SK-N-SH (cell line): Measurements from ENCODE around the gene LENEP. TPM values are rescaled to one million over a fixed set of nuclear protein-coding genes. Genes with fewer than 3 reads are reported as not detected.

ENCODE experiments used
- CTCF ChIA-PET: fragments of 300-600, 350-600 bp; formaldehyde crosslinking; extraction: SDS; loops from one replicate; lab custom pipeline; 2021; lab: Yijun Ruan, JAX
- POLR2A ChIA-PET: fragments of 350-600 bp; sonication (Branson Sonifier 250); formaldehyde crosslinking; extraction: SDS; loops from one replicate; lab custom pipeline; 2020; ENCODE audit warnings: antibody characterized with exemption, inconsistent platforms; lab: Yijun Ruan, JAX
- DNase-seq: peaks from one replicate; pipeline ENCODE4 v3.0.0; 2012
- H2AFZ ChIP-seq: fragments of 200-600 bp; sonication (generic); 2 replicates; pipeline ENCODE4 v1.8.1; 2016; ENCODE audit warnings: antibody characterized with exemption, mild to moderate bottlenecking, low read depth
- H3F3A ChIP-seq: fragments of 200-600 bp; sonication (generic); replicated peaks from 2 replicates; pipeline ENCODE3; 2016; ENCODE audit warnings: antibody characterized with exemption, mild to moderate bottlenecking; ENCODE audit not compliant: insufficient read depth
- H3K27ac ChIP-seq, 2 experiments: fragments of 200-500 bp in 1 of 2; fragments of 200-600 bp in 1 of 2; sonication (Bioruptor generic) in 1 of 2; sonication (generic), shearing (Covaris generic) in 1 of 2; 2 replicates each; pipeline versions ENCODE4 v1.5.1 to v1.6.1; 2014 to 2016; ENCODE audit warnings: low read depth in 2 of 2, inconsistent platforms in 1 of 2, low read length in 1 of 2, mild to moderate bottlenecking in 1 of 2, mixed read lengths in 1 of 2
- H3K27me3 ChIP-seq: fragments of 200-600 bp; sonication (generic), shearing (Covaris generic); 2 replicates; pipeline ENCODE4 v1.6.1; 2016; ENCODE audit warnings: mixed run types; ENCODE audit not compliant: insufficient read depth
- H3K36me3 ChIP-seq, 2 experiments: fragments of 200-500 bp in 1 of 2; fragments of 200-600 bp in 1 of 2; sonication (Bioruptor generic) in 1 of 2; sonication (generic) in 1 of 2; replicated peaks in 1 of 2; 2 replicates each; pipeline versions ENCODE3 to v1.5.1; 2014 to 2016; ENCODE audit warnings: low read length in 1 of 2, mild to moderate bottlenecking in 1 of 2; ENCODE audit not compliant: insufficient read depth in 2 of 2, control insufficient read depth in 1 of 2
- H3K4me1 ChIP-seq, 2 experiments: fragments of 200-500 bp in 1 of 2; fragments of 200-600 bp in 1 of 2; sonication (Bioruptor generic) in 1 of 2; sonication (generic), shearing (Covaris generic) in 1 of 2; 2 replicates each; pipeline versions ENCODE4 v1.5.1 to v1.6.1; 2014 to 2016; ENCODE audit warnings: low read depth in 1 of 2, low read length in 1 of 2, mixed run types in 1 of 2; ENCODE audit not compliant: insufficient read depth in 2 of 2, control insufficient read depth in 1 of 2
- H3K4me2 ChIP-seq: fragments of 200-600 bp; sonication (generic), shearing (Covaris generic); 2 replicates; pipeline ENCODE4 v1.6.1; 2017; ENCODE audit warnings: mixed run types
- H3K4me3 ChIP-seq, 2 experiments: fragments of 200-500 bp in 1 of 2; fragments of 200-600 bp in 1 of 2; sonication (Bioruptor generic) in 1 of 2; sonication (generic), shearing (Covaris generic) in 1 of 2; 2 replicates each; pipeline versions ENCODE4 v1.5.1 to v1.8.1; 2014 to 2016; ENCODE audit warnings: low read depth in 2 of 2, inconsistent platforms in 1 of 2, low read length in 1 of 2, mild to moderate bottlenecking in 1 of 2, mixed read lengths in 1 of 2, moderate library complexity in 1 of 2
- H3K79me2 ChIP-seq: fragments of 200-600 bp; sonication (generic); 2 replicates; pipeline ENCODE4 v1.8.1; 2017; ENCODE audit warnings: mild to moderate bottlenecking; ENCODE audit not compliant: insufficient read depth
- H3K9ac ChIP-seq: fragments of 200-600 bp; sonication (generic); 2 replicates; pipeline ENCODE4 v1.6.1; 2017; ENCODE audit warnings: mixed run types
- H3K9me2 ChIP-seq: fragments of 200-600 bp; sonication (generic); 2 replicates; pipeline ENCODE4 v1.6.1; 2017; ENCODE audit warnings: mixed run types
- H3K9me3 ChIP-seq: fragments of 200-600 bp; sonication (generic); 2 replicates; pipeline ENCODE4 v1.6.1; 2017; ENCODE audit warnings: mixed run types, mild to moderate bottlenecking, moderate library complexity
- H4K20me1 ChIP-seq: fragments of 200-600 bp; sonication (generic); 2 replicates; pipeline ENCODE4 v1.6.1; 2017; ENCODE audit warnings: mild to moderate bottlenecking, mixed run types; ENCODE audit not compliant: insufficient read depth
- CHD2 ChIP-seq: fragments of 150-350 bp; IDR thresholded peaks from 2 replicates; pipeline ENCODE4 v1.6.1; 2018; ENCODE audit warnings: low read length; ENCODE audit not compliant: partially characterized antibody
- EZH2phosphoT487 ChIP-seq: fragments of 200-600 bp; sonication (generic); IDR thresholded peaks from 2 replicates; pipeline ENCODE4 v1.6.1; 2017; ENCODE audit warnings: low read depth, mixed run types, mild to moderate bottlenecking, antibody characterized with exemption, moderate library complexity, borderline replicate concordance
- FOSL2 ChIP-seq: IDR thresholded peaks from 2 replicates; pipeline ENCODE4 v1.4.0; 2012; ENCODE audit warnings: low read depth, mild to moderate bottlenecking, moderate library complexity, borderline replicate concordance
- NFIC ChIP-seq: IDR thresholded peaks from 2 replicates; pipeline ENCODE4 v1.4.0; 2012; ENCODE audit warnings: borderline replicate concordance
- POLR2AphosphoS5 ChIP-seq: IDR thresholded peaks from 2 replicates; pipeline ENCODE4 v1.6.1; 2012; ENCODE audit warnings: low read depth, low read length
- RAD21 ChIP-seq: IDR thresholded peaks from 2 replicates; pipeline ENCODE4 v1.6.1; 2012; ENCODE audit warnings: mild to moderate bottlenecking, low read length
- RCOR1 ChIP-seq: fragments of 150-350 bp; IDR thresholded peaks from 2 replicates; pipeline ENCODE4 v1.6.1; 2017; ENCODE audit warnings: antibody characterized with exemption, low read length
- TAF1 ChIP-seq: IDR thresholded peaks from 2 replicates; pipeline ENCODE4 v1.6.1; 2012; ENCODE audit warnings: low read depth, mild to moderate bottlenecking, low read length, moderate library complexity, borderline replicate concordance
- TCF12 ChIP-seq: IDR thresholded peaks from 2 replicates; pipeline ENCODE4 v1.4.0; 2012
- TEAD4 ChIP-seq: IDR thresholded peaks from 2 replicates; pipeline ENCODE4 v1.4.0; 2012; ENCODE audit warnings: mild to moderate bottlenecking, borderline replicate concordance; ENCODE audit not compliant: insufficient read depth
- WGBS: methylation state at CpG from one replicate; pipeline ENCODE4 v1.1.6; 2017; ENCODE audit warnings: low lambda C conversion rate; 5-methylcytosine and 5-hydroxymethylcytosine counted together
- polyA plus RNA-seq, 3 experiments: library from polyadenylated mRNA; depleted of rRNA; stranded (reverse); fragments of >200 nt; gene quantifications; 2 replicates each; pipeline ENCODE4 v1.2.3, GENCODE V29; 2012
- TF ChIP-seq, protein P1 (sequence below): IDR thresholded peaks from 2 replicates; pipeline ENCODE4 v1.4.0; 2012; ENCODE audit warnings: low read depth, borderline replicate concordance
- TF ChIP-seq, protein P2 (sequence below): IDR thresholded peaks from 2 replicates; pipeline ENCODE4 v1.6.1; 2012; ENCODE audit warnings: mild to moderate bottlenecking, low read depth, low read length, moderate library complexity

Gene LENEP
- polyA plus RNA-seq, 1 of the 3 experiments (the other 2 are of a cell fraction), result not detected

DNA sequence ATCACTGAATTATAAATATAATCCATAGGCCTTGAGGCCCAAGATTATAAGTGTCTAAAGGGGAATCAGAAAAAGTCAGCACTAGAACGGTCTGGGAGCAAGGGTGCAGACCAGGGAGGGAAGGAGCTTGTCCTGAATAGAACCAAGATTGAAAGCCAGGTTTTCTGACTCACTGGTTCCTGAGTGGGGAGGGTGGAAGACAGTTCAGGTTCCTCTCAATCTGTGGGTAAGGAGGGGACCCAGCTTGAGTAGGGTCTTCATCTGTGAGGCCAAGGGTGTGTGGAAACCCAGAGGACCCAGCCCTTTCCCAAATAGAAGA is 842 bp downstream of the LENEP start (continued):
- TF ChIP-seq, protein P1, sequence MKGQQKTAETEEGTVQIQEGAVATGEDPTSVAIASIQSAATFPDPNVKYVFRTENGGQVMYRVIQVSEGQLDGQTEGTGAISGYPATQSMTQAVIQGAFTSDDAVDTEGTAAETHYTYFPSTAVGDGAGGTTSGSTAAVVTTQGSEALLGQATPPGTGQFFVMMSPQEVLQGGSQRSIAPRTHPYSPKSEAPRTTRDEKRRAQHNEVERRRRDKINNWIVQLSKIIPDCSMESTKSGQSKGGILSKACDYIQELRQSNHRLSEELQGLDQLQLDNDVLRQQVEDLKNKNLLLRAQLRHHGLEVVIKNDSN, result no peak
- TF ChIP-seq EZH2phosphoT487, result no peak
- TF ChIP-seq TEAD4, result no peak
- no peak for TF ChIP-seq POLR2AphosphoS5
- TF ChIP-seq RCOR1, result no peak

DNA sequence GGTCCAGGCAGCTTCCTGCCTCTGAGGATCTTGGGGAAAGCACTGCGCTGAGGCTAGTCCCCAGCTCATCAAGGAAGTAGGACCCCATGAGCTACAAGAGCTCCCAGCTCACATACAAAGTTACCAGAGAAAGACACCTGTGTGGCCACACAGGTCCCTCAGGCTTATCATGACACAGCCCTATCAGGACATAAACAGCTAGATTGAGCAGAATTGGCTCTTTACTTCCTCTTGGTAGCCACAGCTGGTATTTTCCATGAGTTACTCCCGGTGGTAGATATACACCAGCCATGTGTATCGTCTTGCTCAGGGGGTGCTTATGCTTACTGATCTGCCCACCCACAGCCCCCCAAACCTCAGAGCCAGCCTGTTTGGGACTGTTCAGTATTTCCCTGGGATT is 1.2 kb downstream of the LENEP start:
- Histone ChIP-seq H3F3A (peaks cover 9% of the 10 kb centered on the region), H4K20me1 (no peaks in the 10 kb centered on the region), H2AFZ (no peak overlapping the region), H3K4me3 (no peak overlapping the region), H3K27ac (no peak overlapping the region; a peak in 1 of 4 replicates), H3K9me3 (no peaks in the 10 kb centered on the region), H3K9me2 (no peaks in the 10 kb centered on the region), H3K9ac (no peak overlapping the region), H3K36me3 (peaks cover 9 to 10% of the 10 kb centered on the region in 2 experiments), H3K4me1 (peaks cover 8 to 22% of the 10 kb centered on the region in 2 experiments), H3K79me2 (no peaks in the 10 kb centered on the region), H3K4me2 (no peak overlapping the region), H3K27me3 (no peaks in the 10 kb centered on the region)
- WGBS, result 80% methylated on average over 2 of the region's 3 CpGs
- no peak for DNase-seq
- ChIA-PET CTCF (interaction anchor here (0.5 to 14.0 kb wide), 11 partner anchors 10 to 178 kb away, joined by 3 to 640 read pairs (median 4); partner anchors contain the start of genes ADAM15, CKS1B, FLAD1 and KRTCAP2), POLR2A (interaction anchor here (0.6 to 3.9 kb wide), 9 partner anchors 11 to 156 kb away, joined by 3 to 22 read pairs (median 7); partner anchors contain the start of genes CKS1B, FLAD1, PBXIP1 and SHC1)
- TF ChIP-seq NFIC (no peak), RCOR1 (no peak), RAD21 (no peak), CHD2 (no peak), FOSL2 (no peak), TCF12 (no peak), EZH2phosphoT487 (no peak), TAF1 (no peak)
- TF ChIP-seq, protein P2, sequence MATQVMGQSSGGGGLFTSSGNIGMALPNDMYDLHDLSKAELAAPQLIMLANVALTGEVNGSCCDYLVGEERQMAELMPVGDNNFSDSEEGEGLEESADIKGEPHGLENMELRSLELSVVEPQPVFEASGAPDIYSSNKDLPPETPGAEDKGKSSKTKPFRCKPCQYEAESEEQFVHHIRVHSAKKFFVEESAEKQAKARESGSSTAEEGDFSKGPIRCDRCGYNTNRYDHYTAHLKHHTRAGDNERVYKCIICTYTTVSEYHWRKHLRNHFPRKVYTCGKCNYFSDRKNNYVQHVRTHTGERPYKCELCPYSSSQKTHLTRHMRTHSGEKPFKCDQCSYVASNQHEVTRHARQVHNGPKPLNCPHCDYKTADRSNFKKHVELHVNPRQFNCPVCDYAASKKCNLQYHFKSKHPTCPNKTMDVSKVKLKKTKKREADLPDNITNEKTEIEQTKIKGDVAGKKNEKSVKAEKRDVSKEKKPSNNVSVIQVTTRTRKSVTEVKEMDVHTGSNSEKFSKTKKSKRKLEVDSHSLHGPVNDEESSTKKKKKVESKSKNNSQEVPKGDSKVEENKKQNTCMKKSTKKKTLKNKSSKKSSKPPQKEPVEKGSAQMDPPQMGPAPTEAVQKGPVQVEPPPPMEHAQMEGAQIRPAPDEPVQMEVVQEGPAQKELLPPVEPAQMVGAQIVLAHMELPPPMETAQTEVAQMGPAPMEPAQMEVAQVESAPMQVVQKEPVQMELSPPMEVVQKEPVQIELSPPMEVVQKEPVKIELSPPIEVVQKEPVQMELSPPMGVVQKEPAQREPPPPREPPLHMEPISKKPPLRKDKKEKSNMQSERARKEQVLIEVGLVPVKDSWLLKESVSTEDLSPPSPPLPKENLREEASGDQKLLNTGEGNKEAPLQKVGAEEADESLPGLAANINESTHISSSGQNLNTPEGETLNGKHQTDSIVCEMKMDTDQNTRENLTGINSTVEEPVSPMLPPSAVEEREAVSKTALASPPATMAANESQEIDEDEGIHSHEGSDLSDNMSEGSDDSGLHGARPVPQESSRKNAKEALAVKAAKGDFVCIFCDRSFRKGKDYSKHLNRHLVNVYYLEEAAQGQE, result no peak
